Pancreas (tissue), 10 donors: ENCODE data around the gene MYO1H. TPM values are rescaled to one million over a fixed set of nuclear protein-coding genes. Genes with fewer than 3 reads are reported as not detected.
"Not testable (repeated sequence)": the region's sequence is repeated elsewhere in the genome, so short reads cannot be mapped to it uniquely, and the experiment has no call there.

Experiments used
- ATAC-seq, 4 donors: fragments of 200-7000 bp; cut with Tn5 transposase; one replicate each; pipeline versions ENCODE4 v1.8.0 to v1.9.1; 2020; ENCODE audit warnings: mild to moderate bottlenecking in 4 of 4, moderate library complexity in 4 of 4
- DNase-seq, 6 donors: peaks; one replicate each; pipeline ENCODE4 v3.0.0-alpha.2; 2020
- FAIRE-seq: peaks from 2 replicates; lab custom pipeline; 2012; peaks lifted over from hg19 to GRCh38; lab: Jason Lieb, UNC
- H3K27ac ChIP-seq, 4 donors: fragments of 200-600 bp; sonication (generic); 1 replicate in 3 of 4; 2 replicates in 1 of 4; pipeline versions ENCODE4 v1.5.0 to v1.8.0; 2020
- H3K27me3 ChIP-seq, 4 donors: fragments of 200-600 bp; one replicate each; pipeline ENCODE4 v1.8.0; 2021
- H3K36me3 ChIP-seq, 3 donors: fragments of 200-600 bp; sonication (generic) in 1 of 3; one replicate each; pipeline versions ENCODE4 v1.5.0 to v1.8.0; 2020 to 2021
- H3K4me1 ChIP-seq, 3 donors: fragments of 200-600 bp; one replicate each; pipeline ENCODE4 v1.8.0; 2021
- H3K4me3 ChIP-seq, 4 donors: fragments of 200-600 bp; sonication (generic) in 2 of 4; one replicate each; pipeline versions ENCODE4 v1.5.0 to v1.8.0; 2020 to 2021
- H3K9me3 ChIP-seq, 4 donors: fragments of 200-600 bp; one replicate each; pipeline ENCODE4 v1.8.0; 2021
- CTCF ChIP-seq, 4 donors: fragments of 200-600 bp; sonication (generic) in 3 of 4; IDR thresholded peaks; one replicate each; pipeline versions ENCODE4 v1.5.0 to v1.8.0; 2021; ENCODE audit warnings: antibody characterized with exemption in 4 of 4
- WGBS, 2 donors: extraction: QIAGEN DNeasy Blood & Tissue Kit; methylation state at CpG; one replicate each; pipeline ENCODE4 v1.1.7; 2013; 5-methylcytosine and 5-hydroxymethylcytosine counted together
- intact Hi-C, 3 donors: fragments of 100-400 bp; cut with DNase I; formaldehyde crosslinking; loops; one replicate each; pipeline versions ENCODE4 v1.11.1 to v1.14.2; 2022
- polyA plus RNA-seq, 2 donors: library from polyadenylated mRNA; stranded (reverse); fragments of 200-250 nt; gene quantifications; one replicate each; pipeline ENCODE4 v1.2.3, GENCODE V29; 2013
- total RNA-seq, 6 donors: library from RNA; stranded (reverse); fragmentation: NEBNext Ultra II Directional in 4 of 6; extraction: Animal tissue kit (Norgen Biotek cat#: 25700) in 4 of 6; gene quantifications; one replicate each; pipeline versions ENCODE4 v1.2.1 to v1.2.4, GENCODE V29; 2021 to 2023
- donor health status: healthy with polysubstance abuse.
- donor health status: DM: no; HTN: no; CAD: no; lungs with moderate emphysema.
- donor health status: DM: no; HTN: no; CAD: no.
- donor health status: control.
- donor health status: control.
- donor health status: Bipolar disorder and iron deficiency.
- donor health status: DM: yes; HTN: yes; CAD: no.
- donor health status: DM: no; HTN: no; CAD: no.
- donor health status: DM: no; HTN: no; CAD: no.
- donor health status: DM: yes; HTN: yes; CAD: no.

MYO1H gene
- total and polyA plus RNA-seq, 8 donors, result 0.07 TPM; not detected in 7

- intact Hi-C loops, result no loop called here
- Histone ChIP-seq H3K36me3 (no peaks in the 10 kb centered on the region), H3K4me3 (no peak overlapping the region), H3K27me3 (no peaks in the 10 kb centered on the region), H3K9me3 (no peaks in the 10 kb centered on the region), H3K4me1 (peaks cover 3 to 19% (median 12%) of the 10 kb centered on the region in 3 donors), H3K27ac (no peak overlapping the region)
- 84 to 96% methylated on average over 3 of the region's 3 CpGs for WGBS, 2 donors
- DNase-seq, result no peak
- no peak for TF ChIP-seq CTCF (IDR thresholded peaks at IDR 0.05)
- no peak for ATAC-seq
- FAIRE-seq, result no peak
These were observed 119.1 kb downstream of the MYO1H start for GRCh38 chr12:109466821-109467220.

- no peak for TF ChIP-seq CTCF (IDR thresholded peaks at IDR 0.05)
- ATAC-seq (no peak), FAIRE-seq (no peak), DNase-seq (no peak)
- Histone ChIP-seq H3K27ac (no peak overlapping the region), H3K4me3 (no peak overlapping the region), H3K9me3 (no peaks in the 10 kb centered on the region), H3K27me3 (no peaks in the 10 kb centered on the region), H3K4me1 (peaks cover 3 to 17% (median 5%) of the 10 kb centered on the region in 3 donors), H3K36me3 (no peaks in the 10 kb centered on the region)
- 86 to 87% methylated on average over 7 of the region's 8 CpGs for WGBS, 2 donors
- intact Hi-C loops, result no loop called here
These were observed 120.4 kb downstream of the MYO1H start for GRCh38 chr12:109467978-109468676.

GRCh38 chr12:109469517-109469916, 121.8 kb downstream of the MYO1H start:
- peaks cover 0 to 4% (median 0%) of the 10 kb centered on the region in 3 donors for H3K4me1 ChIP-seq
- WGBS, 2 donors, result 90 to 94% methylated on average over 10 of the region's 10 CpGs
- H3K9me3 ChIP-seq, result no peaks in the 10 kb centered on the region
- FAIRE-seq (no peak), ATAC-seq (no peak), DNase-seq (no peak)
- TF ChIP-seq CTCF (IDR thresholded peaks at IDR 0.05), result no peak
- no peak overlapping the region for H3K4me3 ChIP-seq
- no peaks in the 10 kb centered on the region for H3K27me3 ChIP-seq
- H3K36me3 ChIP-seq, result no peaks in the 10 kb centered on the region
- intact Hi-C loops, result no loop called here
- H3K27ac ChIP-seq, result no peak overlapping the region

DNA sequence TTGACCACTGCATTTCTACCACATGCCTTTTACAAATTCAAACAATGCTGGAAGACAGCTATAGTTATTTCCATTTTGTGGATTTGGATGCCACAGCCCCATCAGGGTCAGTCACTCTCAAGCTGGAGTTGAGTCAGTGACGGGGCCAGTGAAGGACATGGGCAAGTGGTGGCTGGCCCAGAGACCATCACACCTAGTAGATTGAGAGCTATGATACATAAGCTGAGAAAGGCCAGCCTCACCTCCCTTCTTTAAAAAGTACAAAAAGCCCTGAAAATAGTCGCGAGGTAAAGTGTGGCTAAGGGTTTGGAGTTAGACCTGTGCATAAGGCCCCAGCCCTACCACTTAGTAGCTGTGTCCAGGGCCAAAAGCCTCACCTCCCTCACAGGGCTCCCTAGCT, 125.3 kb downstream of the MYO1H start:
- FAIRE-seq, result no peak
- Histone ChIP-seq H3K36me3 (no peaks in the 10 kb centered on the region), H3K27me3 (no peaks in the 10 kb centered on the region), H3K4me3 (no peak overlapping the region), H3K9me3 (no peaks in the 10 kb centered on the region), H3K4me1 (peaks cover 0 to 5% (median 0%) of the 10 kb centered on the region in 3 donors), H3K27ac (no peak overlapping the region)
- no peak for TF ChIP-seq CTCF (IDR thresholded peaks at IDR 0.05)
- DNase-seq, result no peak
- ATAC-seq, result no peak
- WGBS, 2 donors, result 85 to 88% methylated on average over 3 of the region's 3 CpGs
- intact Hi-C loops, result no loop called here

DNA sequence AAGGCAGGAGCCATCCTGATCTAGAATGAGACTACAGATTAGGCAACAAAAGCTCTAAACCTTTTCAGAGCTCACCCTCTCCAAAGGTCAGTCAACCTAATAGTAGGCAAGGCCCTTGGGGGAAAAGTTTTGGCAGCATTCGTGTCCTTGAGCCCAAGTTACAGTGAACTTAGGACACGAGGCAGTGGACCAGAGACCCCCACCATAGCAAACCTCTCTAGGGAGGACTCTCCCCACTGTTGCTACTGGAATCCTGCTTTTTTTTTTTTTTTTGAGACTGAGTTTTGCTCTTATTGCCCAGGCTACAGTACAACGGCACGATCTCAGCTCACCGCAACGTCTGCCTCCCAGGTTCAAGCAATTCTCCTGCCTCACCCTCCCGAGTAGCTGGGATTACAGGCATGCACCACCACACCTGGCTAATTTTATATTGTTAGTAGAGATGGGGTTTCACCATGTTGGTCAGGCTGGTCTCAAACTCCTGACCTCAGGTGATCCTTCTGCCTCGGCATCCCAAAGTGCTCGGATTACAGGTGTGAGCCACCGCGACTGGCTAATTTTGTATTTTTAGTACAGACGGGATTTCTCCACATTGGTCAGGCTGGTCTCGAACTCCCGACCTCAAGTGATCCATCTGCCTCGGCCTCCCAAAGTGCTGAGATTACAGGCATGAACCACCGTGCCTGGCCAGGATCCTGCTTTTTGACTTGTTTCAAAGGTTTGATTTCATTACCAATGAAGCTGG, 126.0 kb downstream of the MYO1H start:
- H3K4me3 ChIP-seq, intact Hi-C loops, H3K9me3 ChIP-seq, DNase-seq, FAIRE-seq, ATAC-seq, H3K27me3 ChIP-seq, H3K27ac ChIP-seq, H3K36me3 ChIP-seq: not testable (repeated sequence)
- 87 to 90% methylated on average over 16 of the region's 16 CpGs for WGBS, 2 donors
- peaks cover 0 to 12% (median 7%) of the 10 kb centered on the region in 3 donors for H3K4me1 ChIP-seq
